ENCODE results near the gene TRNP1. TPM values are rescaled to one million over a fixed set of nuclear protein-coding genes. Genes with fewer than 3 reads are reported as not detected.

Gene TRNP1
- total RNA-seq, 1 experiment from 2014 or later: 245 TPM

GRCh38 chr1:27011976-27012563, 18.6 kb downstream of the TRNP1 start:
- no peak for DNase-seq (ENCODE audit: low read depth)
- in situ Hi-C loops (cut with HindIII; ENCODE audit: low pct_unique_long_range_greater_than_20kb, low sequenced_read_pairs): no loop called here

GRCh38 chr1:27015260-27015659, 21.8 kb downstream of the TRNP1 start:
- in situ Hi-C loops (cut with HindIII; ENCODE audit: low pct_unique_long_range_greater_than_20kb, low sequenced_read_pairs): no loop called here
- DNase-seq (ENCODE audit: low read depth): no peak

GRCh38 chr1:27016376-27016775, 22.9 kb downstream of the TRNP1 start:
- DNase-seq (ENCODE audit: low read depth): no peak
- in situ Hi-C loops (cut with HindIII; ENCODE audit: low pct_unique_long_range_greater_than_20kb, low sequenced_read_pairs): no loop called here

GRCh38 chr1:27017207-27017606, 23.7 kb downstream of the TRNP1 start:
- no peak for DNase-seq (ENCODE audit: low read depth)
- in situ Hi-C loops (cut with HindIII; ENCODE audit: low pct_unique_long_range_greater_than_20kb, low sequenced_read_pairs): no loop called here

GRCh38 chr1:27018316-27018715, 24.8 kb downstream of the TRNP1 start:
- DNase-seq (ENCODE audit: low read depth): no peak
- in situ Hi-C loops (cut with HindIII; ENCODE audit: low pct_unique_long_range_greater_than_20kb, low sequenced_read_pairs): no loop called here

- no peak for DNase-seq (ENCODE audit: low read depth)
- in situ Hi-C loops (cut with HindIII; ENCODE audit: low pct_unique_long_range_greater_than_20kb, low sequenced_read_pairs): no loop called here
These were observed 28.0 kb downstream of the TRNP1 start for GRCh38 chr1:27021354-27022031.

GRCh38 chr1:27025718-27026117, 32.2 kb downstream of the TRNP1 start:
- DNase-seq (ENCODE audit: low read depth): no peak
- in situ Hi-C loops (cut with HindIII; ENCODE audit: low pct_unique_long_range_greater_than_20kb, low sequenced_read_pairs): no loop called here

- in situ Hi-C loops (cut with HindIII; ENCODE audit: low pct_unique_long_range_greater_than_20kb, low sequenced_read_pairs): no loop called here
- no peak for DNase-seq (ENCODE audit: low read depth)
These were observed 33.4 kb downstream of the TRNP1 start for GRCh38 chr1:27026621-27027574.

- no peak for DNase-seq (ENCODE audit: low read depth)
- in situ Hi-C loops (cut with HindIII; ENCODE audit: low pct_unique_long_range_greater_than_20kb, low sequenced_read_pairs): no loop called here
These were observed 34.2 kb downstream of the TRNP1 start for GRCh38 chr1:27027575-27028250.

GRCh38 chr1:27029517-27029916, 36.0 kb downstream of the TRNP1 start:
- in situ Hi-C loops (cut with HindIII; ENCODE audit: low pct_unique_long_range_greater_than_20kb, low sequenced_read_pairs): no loop called here
- DNase-seq (ENCODE audit: low read depth): no peak

- in situ Hi-C loops (cut with HindIII; ENCODE audit: low pct_unique_long_range_greater_than_20kb, low sequenced_read_pairs): no loop called here
- DNase-seq (ENCODE audit: low read depth): peak; percentile 94
These were observed 38.0 kb downstream of the TRNP1 start for GRCh38 chr1:27031235-27032118.

GRCh38 chr1:27032119-27032461, 38.6 kb downstream of the TRNP1 start:
- DNase-seq (ENCODE audit: low read depth): no peak
- in situ Hi-C loops (cut with HindIII; ENCODE audit: low pct_unique_long_range_greater_than_20kb, low sequenced_read_pairs): no loop called here

GRCh38 chr1:27033043-27033746, 39.7 kb downstream of the TRNP1 start:
- in situ Hi-C loops (cut with HindIII; ENCODE audit: low pct_unique_long_range_greater_than_20kb, low sequenced_read_pairs): no loop called here
- DNase-seq (ENCODE audit: low read depth): no peak

GRCh38 chr1:27035344-27035743, 41.9 kb downstream of the TRNP1 start:
- in situ Hi-C loops (cut with HindIII; ENCODE audit: low pct_unique_long_range_greater_than_20kb, low sequenced_read_pairs): no loop called here
- DNase-seq (ENCODE audit: low read depth): no peak

- in situ Hi-C loops (cut with HindIII; ENCODE audit: low pct_unique_long_range_greater_than_20kb, low sequenced_read_pairs): no loop called here
- no peak for DNase-seq (ENCODE audit: low read depth)
These were observed 43.2 kb downstream of the TRNP1 start for GRCh38 chr1:27036718-27037117.

- DNase-seq (ENCODE audit: low read depth): no peak
- in situ Hi-C loops (cut with HindIII; ENCODE audit: low pct_unique_long_range_greater_than_20kb, low sequenced_read_pairs): no loop called here
These were observed 44.0 kb downstream of the TRNP1 start for GRCh38 chr1:27037518-27037917.

GRCh38 chr1:27038020-27038419, 44.5 kb downstream of the TRNP1 start:
- in situ Hi-C loops (cut with HindIII; ENCODE audit: low pct_unique_long_range_greater_than_20kb, low sequenced_read_pairs): no loop called here
- DNase-seq (ENCODE audit: low read depth): no peak

Measured in Caki2 (cell line).